SW480 (cell line): Measurements from ENCODE around the gene RELB.
"Not testable (repeated sequence)": the region's sequence is repeated elsewhere in the genome, so short reads cannot be mapped to it uniquely, and the experiment has no call there.

Source experiments
- DNase-seq: peaks from one replicate; pipeline ENCODE4 v3.0.0-alpha.2; 2016; ENCODE audit warnings: low spot score

The RELB gene

DNA sequence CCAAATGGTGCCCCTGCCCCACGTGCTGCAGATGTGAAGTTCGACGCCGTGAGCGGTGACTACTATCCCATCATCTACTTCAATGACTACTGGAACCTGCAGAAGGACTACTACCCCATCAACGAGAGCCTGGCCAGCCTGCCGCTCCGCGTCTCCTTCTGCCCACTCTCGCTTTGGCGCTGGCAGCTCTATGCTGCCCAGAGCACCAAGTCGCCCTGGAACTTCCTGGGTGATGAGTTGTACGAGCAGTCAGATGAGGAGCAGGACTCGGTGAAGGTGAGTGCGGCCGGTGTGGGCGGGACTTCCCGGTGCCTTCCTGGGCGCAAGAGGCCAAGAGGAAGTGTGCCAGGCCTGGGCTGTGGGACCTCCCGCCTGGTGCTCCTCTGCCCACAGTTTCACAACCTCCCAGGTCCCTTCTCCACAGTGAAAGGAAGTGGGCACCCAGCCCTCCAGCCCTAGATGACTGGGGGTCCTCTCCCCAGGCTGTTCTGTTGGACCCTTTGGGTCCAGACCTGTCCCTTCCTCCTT, 14.1 kb upstream of the RELB start:
- DNase-seq, result no peak

- no peak for DNase-seq
These were observed 13.0 kb upstream of the RELB start for GRCh38 chr19:44988273-44988672.

DNA sequence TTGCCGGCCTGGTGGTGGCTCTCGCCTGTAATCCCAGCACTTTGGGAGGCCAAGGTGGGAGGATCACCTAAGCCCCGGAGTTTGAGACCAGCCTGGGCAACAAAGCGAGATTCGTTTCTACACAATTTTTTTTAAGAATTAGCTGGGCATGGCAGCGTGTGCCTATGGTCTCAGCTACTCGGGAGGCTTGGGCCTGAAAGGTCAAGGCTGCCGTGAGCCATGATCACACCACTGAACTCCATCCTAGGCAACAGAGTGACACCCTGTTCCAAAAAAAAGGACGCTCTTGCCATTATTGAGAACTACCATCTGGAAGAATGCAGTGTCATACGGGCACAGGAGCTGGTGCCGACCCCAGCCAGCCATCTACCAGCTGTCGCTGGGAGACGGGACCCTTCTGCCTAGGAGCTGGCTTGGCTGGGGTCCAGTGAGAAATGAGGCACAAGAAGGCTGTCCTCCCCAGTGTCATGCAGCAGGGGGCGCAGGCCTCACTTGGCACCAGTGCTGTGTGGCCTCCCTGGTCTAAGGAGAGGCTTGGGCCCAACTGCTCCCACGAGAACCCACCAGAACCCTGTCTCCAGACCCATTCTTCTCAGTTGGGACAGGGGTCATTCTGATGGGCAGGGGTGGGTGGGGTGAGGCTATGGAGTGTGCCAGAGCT, 12.2 kb upstream of the RELB start:
- no peak for DNase-seq

GRCh38 chr19:44990459-44990858, 10.8 kb upstream of the RELB start:
- no peak for DNase-seq

- DNase-seq, result no peak
These were observed 10.3 kb upstream of the RELB start for GRCh38 chr19:44990966-44991365.

GRCh38 chr19:44992336-44993163, 8.7 kb upstream of the RELB start:
- no peak for DNase-seq

GRCh38 chr19:44993526-44993925, 7.7 kb upstream of the RELB start:
- DNase-seq, result no peak

DNA sequence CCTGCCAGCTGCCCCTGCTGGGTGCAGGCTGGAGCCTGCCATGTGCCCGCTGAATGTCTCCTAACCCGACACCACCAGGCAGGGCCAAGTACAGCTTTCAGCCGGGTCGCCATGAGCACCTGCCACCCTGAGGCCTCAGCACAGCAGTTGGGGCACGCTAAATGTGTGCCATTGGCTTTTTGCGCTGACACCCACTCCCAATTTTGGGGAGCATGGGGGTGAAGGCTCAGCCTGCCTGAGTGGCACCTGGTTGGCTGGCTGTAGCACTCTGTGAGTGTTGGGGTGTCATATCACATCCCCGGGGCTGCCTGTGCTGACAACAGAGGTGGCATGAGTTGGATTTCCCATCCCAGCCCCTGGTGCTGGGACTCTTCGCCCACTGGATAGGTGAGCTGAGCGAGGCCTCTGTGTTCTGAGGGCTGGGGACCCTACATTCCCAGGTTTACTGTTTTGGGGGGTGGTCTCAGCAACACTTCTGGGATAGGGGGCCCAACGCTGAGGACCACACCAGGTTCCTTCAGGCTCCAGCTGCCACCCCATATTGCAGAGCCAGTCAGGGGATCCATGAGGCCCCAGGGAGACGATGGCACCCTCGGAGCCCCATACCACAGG, 7.2 kb upstream of the RELB start:
- no peak for DNase-seq

GRCh38 chr19:44998025-44998424, 3.2 kb upstream of the RELB start:
- DNase-seq, result no peak

DNA sequence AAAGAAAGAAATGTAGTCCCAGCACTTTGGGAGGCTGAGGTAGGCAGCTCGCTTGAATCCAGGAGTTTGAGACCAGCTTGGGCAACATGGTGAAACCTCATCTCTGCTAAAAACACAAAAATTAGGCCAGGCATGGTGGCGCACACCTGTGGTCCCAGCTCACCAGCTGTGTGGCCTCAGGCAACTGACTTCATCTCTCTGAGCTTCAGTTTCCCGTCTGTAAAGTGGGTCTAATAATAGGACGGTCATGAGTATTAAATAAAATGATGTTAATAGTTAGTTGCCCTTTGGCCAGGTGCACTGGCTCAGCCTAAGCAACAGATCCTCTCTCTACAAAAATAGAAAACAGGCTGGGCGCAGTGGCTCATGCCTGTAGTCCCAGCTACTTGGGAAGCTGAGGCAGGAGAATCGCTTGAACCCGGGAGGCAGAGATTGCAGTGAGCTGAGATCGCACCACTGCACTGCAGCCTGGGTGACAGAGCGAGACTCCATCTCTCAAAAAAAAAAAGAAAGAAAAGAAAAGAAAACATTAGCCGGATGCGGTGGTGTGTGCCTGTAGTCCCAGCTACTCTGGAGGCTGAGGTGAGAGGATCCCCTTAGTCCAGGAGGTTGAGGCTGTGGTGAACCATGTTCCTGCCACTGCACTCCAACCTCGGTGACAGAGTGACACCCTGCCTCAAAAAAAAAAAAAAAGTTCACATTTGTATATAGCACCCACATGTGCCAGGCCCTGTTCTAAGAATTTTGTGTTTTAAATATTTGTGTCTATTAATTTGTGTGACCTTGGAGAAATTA, 1.9 kb upstream of the RELB start:
- not testable (repeated sequence) for DNase-seq

- DNase-seq, result not testable (repeated sequence)
These were observed 599 bp upstream of the RELB start for GRCh38 chr19:45000665-45001064.

GRCh38 chr19:45003485-45003884, 2.2 kb downstream of the RELB start:
- DNase-seq, result no peak

DNA sequence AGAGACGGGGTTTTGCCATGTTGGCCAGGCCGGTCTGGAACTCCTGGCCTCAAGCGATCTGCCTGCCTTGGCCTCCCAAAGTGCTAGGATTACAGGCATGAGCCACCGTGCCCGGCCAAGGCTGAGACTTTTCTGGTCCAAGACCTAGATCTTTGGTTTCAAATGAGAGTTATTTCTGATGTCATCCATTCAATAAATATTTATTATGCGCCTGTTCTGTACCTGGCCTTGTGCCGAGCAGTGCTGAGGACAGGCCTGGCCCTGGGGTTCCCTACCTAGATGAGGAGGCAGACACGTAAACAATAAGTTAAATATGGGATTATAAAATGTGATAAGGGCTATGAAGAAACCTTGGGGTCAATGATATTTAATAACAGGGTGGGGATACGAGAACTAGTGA, 4.5 kb downstream of the RELB start:
- DNase-seq, result no peak

DNA sequence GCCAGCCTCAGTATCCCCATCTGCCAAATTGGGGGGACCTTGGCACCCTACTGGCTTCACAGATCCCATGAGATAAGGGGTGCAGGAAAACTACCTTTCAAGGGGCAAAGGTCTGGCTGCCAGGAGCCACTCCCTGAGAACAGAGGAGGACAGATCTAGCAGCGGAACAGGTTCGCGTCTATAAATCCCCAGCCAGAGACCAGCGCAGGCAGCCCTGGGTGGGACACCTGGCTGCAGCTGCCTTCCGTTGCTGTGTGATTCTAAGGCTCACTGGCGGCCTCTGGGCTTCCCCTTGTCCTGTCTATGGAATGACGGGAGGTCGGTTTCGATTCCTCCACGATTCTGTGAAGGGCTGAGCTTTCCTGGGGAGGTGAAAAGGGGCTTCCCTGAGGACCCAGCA, 7.3 kb downstream of the RELB start:
- DNase-seq, result peak; percentile 29

DNA sequence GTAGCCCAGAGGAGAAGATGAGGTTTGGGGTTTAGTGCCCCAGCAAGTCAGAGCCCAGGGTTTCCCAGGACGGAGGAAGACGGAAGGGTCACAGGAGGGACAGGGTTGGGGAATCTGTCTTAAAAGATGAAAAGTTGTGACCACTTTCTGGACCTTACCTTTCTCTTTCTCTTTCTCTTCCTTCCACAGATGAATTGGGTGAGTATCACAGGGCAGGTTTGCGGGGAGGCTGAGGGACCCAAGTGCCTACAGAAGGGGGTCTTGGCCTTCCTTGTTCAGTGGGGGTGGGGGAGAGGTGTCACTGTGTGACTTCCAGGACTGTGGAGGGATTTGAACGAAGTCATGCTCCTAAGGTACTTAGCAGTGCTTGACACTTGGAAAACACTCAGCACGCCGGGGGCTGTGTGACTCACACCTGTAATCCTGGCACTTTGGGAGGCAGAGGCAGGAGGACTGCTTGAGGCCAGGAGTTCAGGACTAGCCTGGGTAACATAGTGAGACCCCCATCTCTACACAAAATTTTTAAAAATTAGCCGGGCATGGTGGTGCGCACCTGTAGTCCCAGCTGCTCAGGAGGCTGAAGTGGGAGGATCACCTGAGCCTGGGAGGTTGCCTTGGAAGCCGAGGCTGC, 8.5 kb downstream of the RELB start:
- DNase-seq, result no peak

DNA sequence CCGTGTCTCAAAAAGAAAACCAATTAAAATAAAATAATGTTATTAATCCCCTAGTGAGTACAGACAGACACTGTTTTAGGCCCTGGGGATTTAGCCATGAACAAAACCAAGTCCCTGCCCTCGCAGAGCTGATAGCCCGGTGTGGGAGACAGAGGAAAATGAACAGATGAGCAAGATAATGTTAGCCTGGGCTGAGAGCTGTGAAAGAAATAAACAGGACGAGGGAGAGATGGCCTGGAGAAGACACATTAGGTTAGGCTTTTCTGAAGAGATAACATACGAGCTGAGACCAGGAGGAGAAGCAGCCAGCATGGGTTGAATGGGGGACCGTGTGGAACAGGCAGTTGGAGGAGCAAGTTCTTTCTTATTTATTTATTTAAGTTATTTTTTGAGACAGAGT, 9.0 kb downstream of the RELB start:
- no peak for DNase-seq

DNA sequence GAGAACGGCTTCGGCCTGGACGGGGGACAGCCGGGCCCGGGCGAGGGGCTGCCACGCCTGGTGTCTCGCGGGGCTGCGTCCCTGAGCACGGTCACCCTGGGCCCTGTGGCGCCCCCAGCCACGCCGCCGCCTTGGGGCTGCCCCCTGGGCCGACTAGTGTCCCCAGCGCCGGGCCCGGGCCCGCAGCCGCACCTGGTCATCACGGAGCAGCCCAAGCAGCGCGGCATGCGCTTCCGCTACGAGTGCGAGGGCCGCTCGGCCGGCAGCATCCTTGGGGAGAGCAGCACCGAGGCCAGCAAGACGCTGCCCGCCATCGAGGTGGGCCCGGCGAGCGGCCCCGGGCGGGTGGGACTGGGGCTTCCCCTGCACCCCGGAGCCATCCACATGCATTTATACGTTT, 10.7 kb downstream of the RELB start:
- no peak for DNase-seq

DNA sequence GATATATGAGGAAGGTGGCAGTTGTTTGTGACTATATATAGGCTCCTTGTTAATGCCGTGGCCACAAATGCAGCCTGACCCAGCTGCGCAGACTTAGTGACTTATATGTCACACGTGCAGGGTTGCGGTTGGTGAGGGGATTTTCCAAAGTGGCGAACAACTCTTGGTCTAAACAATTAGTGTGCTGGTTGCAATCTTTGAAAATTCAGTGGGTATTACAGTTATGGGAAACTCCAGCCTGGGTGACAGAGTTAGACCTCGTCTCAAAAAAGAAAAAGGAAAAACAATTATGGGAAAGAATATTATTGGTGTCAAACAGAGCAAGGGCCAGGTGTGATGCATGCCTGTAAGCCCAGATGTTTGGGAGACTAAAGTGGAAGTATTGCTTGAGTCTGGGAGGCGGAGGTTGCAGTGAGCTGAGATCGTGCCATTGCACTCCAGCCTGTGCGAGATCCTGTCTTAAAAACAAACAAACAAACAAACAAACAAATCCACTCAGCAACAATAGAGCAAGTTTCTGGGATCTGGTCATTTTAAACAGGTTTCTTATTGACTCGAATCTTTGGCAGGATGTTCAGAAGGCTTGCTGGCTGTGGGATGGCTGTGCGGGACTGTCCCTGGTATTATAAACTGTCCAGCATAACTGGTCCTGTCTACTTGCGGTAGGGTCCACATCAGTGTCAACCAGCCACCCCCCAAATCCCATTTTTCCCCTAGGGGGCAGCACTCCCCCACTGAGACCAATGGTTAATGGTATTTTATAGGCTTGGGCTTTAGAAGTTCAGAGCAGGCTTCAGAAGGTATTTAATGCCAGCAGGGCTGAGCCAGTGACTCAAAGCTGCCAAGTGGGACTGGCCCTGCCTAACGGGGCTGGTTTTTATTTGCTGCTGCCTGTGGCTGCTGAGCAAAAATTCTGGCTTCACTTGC, 15.4 kb downstream of the RELB start:
- peak; percentile 84 for DNase-seq

GRCh38 chr19:45019187-45019586, 17.9 kb downstream of the RELB start:
- DNase-seq, result no peak

DNA sequence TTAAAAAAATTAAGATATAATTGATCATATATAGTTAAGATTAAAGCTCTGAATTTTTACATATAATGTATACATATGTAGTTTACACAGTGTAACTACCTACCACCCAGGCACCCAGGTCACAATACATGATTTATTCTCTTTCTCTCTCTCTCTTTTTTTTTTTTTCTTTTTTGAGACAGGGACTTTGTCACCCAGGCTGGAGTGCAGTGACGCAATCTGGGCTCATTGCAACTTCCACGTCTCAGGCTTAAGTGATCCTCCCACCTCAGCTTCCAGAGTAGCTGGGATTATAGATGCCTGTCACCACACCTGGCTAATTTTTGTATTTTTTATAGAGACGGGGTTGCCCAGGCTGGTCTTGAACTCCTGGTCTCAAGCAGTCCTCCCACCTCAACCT, 18.8 kb downstream of the RELB start:
- DNase-seq, result no peak

GRCh38 chr19:45021971-45022370, 20.7 kb downstream of the RELB start:
- DNase-seq, result no peak
